Measurements from ENCODE around the gene SP140L.
"Not testable (repeated sequence)": the region's sequence is repeated elsewhere in the genome, so short reads cannot be mapped to it uniquely, and the experiment has no call there.

SP140L gene

GRCh38 chr2:230326453-230327417, at the start of gene SP140L:
TSS of gene SP140L (plus strand) at chr2:230327193. CDS start at chr2:230327270, 77 bp downstream.
- peak; percentile 83 for DNase-seq (ENCODE audit: low read depth)

- DNase-seq (ENCODE audit: low read depth): no peak
Measured at GRCh38 chr2:230282936-230283335, 44.1 kb upstream of the SP140L start.

GRCh38 chr2:230286048-230286447, 40.9 kb upstream of the SP140L start:
- no peak for DNase-seq (ENCODE audit: low read depth)

- peak; percentile 40 for DNase-seq (ENCODE audit: low read depth)
Measured at GRCh38 chr2:230289311-230289710, 37.7 kb upstream of the SP140L start.

- no peak for DNase-seq (ENCODE audit: low read depth)
Measured at GRCh38 chr2:230295192-230295591, 31.8 kb upstream of the SP140L start.

GRCh38 chr2:230296917-230297316, 30.1 kb upstream of the SP140L start:
- no peak for DNase-seq (ENCODE audit: low read depth)

- no peak for DNase-seq (ENCODE audit: low read depth)
Measured at GRCh38 chr2:230299618-230300017, 27.4 kb upstream of the SP140L start.

- DNase-seq (ENCODE audit: low read depth): no peak
Measured at GRCh38 chr2:230305416-230306275, 21.3 kb upstream of the SP140L start.

GRCh38 chr2:230306474-230306873, 20.5 kb upstream of the SP140L start:
- DNase-seq (ENCODE audit: low read depth): no peak

GRCh38 chr2:230307485-230307884, 19.5 kb upstream of the SP140L start:
- no peak for DNase-seq (ENCODE audit: low read depth)

GRCh38 chr2:230308402-230309000, 18.5 kb upstream of the SP140L start:
- no peak for DNase-seq (ENCODE audit: low read depth)

GRCh38 chr2:230310792-230311191, 16.2 kb upstream of the SP140L start:
- DNase-seq (ENCODE audit: low read depth): not testable (repeated sequence)

GRCh38 chr2:230311634-230312033, 15.4 kb upstream of the SP140L start:
- not testable (repeated sequence) for DNase-seq (ENCODE audit: low read depth)

GRCh38 chr2:230312638-230313037, 14.4 kb upstream of the SP140L start:
- peak; percentile 7 for DNase-seq (ENCODE audit: low read depth)

GRCh38 chr2:230317366-230317765, 9.6 kb upstream of the SP140L start:
- DNase-seq (ENCODE audit: low read depth): no peak

GRCh38 chr2:230318190-230319121, 8.5 kb upstream of the SP140L start:
- DNase-seq (ENCODE audit: low read depth): no peak

GRCh38 chr2:230319211-230319862, 7.7 kb upstream of the SP140L start:
- DNase-seq (ENCODE audit: low read depth): no peak

- no peak for DNase-seq (ENCODE audit: low read depth)
Measured at GRCh38 chr2:230321031-230321430, 6.0 kb upstream of the SP140L start.

- DNase-seq (ENCODE audit: low read depth): no peak
Measured at GRCh38 chr2:230322561-230323384, 4.2 kb upstream of the SP140L start.

All from amniotic epithelial cell (primary cell).